GM18511 (cell line): Measurements from ENCODE around the gene MAD1L1.

Experiments
- ATAC-seq: cut with Tn5 transposase; IDR thresholded peaks from one replicate; pipeline ENCODE4 v1.9.1; 2021; ENCODE audit warnings: mild to moderate bottlenecking, moderate library complexity; ENCODE audit not compliant: unreplicated experiment

Gene MAD1L1

DNA sequence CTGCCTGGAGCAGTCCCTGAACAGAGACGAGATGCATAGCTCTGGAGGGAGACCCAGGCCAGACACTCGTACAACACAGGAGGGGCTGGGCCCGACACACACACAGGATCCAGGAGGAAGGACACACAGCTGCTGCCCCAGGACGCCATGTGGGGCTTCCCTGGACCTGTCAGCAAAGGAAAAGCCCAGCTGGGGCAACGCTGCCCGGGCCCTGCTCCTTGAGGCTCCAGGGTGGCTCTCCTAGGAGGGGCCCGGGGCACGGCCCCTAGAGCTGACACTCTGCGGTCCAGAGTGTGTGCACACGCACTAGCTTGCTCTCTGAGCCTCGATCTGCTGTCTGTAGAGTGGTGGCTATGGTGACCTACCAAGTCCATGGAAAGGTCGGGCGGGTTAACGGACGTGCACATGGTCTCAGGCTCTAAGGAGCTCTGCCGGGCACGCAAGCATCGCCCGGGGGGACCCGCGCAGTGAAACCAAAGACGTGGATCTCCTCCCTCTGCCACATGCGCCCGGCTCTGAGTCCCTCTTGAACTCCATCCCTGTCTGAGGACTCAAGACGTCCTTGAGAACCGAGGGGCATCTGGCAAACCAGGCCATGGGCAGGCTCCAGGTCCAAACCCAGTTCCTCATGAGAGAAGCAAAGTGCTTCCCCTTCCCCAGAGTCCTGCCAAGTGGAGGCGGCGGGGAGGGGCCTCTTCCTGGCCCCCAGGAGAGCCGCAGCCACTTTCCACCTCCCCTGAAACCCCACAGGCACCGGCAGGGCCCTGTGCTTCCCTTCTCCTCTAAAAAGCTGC, 283.7 kb downstream of the MAD1L1 start:
- ATAC-seq = no peak

DNA sequence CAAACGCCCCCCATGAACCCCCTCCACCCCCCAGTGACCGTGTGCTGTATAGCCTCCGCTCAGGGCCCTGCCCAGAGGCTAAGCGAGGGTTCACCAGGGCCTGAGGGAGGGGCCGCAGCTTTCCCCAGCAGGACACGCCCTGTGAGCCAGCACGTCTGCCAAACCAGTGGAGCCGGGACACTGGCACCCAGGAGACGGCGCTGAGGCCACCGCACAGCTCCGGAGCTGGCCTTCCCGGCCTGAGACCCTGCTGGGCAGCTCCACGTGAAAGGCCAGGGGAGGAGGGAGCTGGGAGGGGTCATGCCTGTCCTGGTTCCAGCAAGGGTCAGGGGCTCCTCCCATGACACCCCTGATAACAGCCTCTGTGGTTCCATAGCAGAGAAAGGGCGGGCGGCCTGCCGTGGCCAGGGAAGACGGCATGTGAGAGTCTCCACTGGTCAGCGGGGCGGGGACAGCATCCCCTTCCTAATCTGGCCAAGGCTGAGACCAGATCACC, 284.4 kb downstream of the MAD1L1 start:
- no peak for ATAC-seq

DNA sequence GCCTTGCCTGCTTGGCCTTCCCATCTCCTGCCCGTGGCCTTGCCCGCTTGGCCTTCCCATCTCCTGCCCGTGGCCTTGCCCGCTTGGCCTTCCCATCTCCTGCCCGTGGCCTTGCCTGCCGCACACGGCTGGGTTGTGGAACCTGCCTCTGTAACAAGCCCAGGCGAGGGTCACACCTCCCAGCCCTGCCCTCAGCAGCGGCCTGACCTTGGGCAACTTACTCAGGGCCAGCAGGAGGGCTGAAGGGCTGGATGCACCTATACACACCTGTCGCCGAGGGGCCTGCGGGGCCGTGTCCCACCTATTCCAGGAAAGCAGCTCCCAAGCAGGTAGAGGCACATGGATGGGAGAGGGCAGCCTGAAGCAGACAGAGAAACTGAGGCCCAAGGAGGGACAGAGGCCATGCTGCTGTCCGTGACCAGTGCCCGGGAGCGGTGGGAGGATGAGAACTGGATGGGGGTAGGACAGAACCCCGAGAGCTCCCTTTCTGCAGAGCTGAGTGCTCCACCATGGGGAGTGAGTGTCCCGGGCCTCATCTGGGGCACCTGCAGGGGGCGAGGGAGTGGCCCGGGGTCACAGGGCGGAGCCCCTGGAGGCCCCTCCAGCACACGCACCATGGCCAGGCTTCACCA, 285.0 kb downstream of the MAD1L1 start:
- no peak for ATAC-seq

DNA sequence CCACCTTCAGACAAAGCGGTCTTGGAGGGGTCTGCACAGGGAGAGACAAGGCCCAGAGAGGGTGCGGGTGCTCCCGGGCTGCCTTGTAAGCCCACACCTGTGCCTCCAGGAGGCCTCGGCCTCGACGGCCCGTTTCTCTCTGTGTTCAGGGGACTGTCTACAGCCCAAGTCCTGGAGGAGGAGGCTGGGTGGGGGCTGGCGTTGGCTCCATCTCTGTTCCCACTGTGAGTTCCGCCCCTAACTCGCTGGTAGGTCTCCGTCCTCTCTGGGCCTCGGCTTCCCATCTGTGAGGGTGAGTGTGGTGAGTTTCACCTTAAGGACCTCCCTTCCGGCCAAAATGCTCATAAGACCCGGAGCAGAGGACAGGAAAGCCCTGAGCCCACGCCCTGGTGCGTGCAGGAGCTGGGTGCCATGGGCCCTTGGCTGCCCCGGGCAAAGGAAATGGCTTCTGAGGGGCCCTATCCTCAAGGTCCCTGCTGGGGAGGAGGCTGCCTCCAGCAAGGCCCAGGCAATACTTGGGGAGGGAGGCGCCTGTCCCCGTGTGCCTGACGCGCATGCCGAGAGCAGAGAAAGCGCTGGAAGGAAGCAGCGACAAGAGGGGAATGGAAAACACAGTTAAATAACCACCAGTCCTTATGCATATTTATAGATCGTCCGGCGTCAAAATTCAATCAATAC, 285.8 kb downstream of the MAD1L1 start:
- ATAC-seq = no peak

DNA sequence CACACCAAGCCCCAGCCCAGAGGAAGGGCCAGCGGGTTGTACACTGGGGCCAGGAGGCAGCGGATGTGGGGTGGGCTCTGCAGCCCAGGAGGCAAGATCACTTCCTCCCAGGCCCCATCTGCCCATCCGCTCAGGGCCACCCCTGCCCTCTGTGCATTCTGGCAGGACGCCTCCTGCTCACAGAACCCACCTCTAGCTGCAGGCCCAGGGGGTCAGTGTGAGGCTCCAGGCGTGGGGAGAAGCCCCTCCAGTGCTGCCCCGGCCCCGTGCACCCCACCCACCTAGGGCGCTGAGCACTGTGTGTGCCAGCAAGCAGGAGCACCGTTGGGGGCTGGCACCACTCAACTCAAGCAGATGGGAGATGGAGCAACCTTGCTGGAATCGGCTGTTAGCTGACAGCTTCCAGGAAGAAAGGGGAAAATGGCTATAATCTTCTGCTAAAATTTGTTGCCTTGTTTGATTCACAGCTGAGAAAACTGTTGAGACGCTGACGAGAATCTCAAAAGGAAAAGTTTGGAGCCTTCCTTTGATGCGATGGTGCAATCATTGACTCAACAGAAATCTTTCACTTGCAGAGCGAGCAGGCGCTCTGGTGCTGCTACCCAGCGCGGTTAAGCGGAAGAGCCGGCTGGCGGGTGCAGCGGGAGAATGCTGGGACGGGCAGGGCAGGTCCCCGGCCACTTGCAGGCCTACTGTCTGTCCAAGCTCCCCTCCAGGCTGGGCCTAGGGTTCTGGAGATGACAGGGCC, 286.5 kb downstream of the MAD1L1 start:
- ATAC-seq = no peak

DNA sequence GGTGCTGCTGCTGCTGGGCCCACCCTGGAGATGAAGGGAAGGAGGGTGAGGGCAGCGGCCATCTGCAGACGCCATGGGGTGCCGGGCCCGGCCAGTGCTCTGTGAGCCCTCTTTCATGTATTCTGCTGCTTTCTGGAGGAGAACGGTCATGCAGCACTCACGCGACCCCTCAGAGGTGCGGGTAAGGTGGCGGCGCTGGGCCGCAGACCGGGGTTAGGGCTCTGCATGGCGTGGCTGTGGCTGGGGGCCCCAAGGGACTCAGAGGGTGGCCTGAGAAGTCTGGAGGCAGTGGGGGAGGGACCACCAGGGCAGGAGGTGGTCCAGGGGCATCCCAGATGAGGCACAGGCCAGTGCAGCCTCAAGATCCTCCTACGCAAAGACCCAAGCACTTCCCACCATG, 287.2 kb downstream of the MAD1L1 start:
- ATAC-seq = no peak

DNA sequence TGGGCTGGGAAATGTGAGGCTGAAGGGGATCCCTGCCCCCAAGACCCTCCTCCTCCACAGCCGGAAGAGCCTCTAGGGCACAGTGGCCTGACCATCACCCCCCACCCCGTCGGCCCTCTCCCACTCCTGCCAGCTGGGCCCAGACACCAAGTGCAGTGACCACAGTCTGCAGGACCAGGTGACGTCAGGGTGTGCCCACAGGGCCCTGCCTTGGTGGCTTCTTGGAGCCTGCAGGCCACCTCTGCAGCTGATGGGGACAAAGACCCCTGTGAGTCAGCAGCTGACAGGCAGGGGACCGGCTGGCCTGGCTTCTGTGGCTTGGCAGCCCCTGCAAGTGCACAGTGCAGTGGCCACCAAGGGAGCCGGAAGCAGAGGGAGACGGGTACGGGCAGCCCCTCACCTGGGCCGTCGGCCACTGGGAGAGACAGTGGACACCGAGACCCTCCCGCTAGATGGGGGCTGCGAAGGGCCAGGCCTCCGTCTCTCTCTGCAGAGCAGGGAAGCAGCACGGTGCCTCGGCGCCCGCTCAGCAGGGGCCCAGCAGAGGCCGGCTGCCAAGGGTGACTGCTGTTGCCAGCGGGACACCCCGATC, 288.0 kb downstream of the MAD1L1 start:
- no peak for ATAC-seq

DNA sequence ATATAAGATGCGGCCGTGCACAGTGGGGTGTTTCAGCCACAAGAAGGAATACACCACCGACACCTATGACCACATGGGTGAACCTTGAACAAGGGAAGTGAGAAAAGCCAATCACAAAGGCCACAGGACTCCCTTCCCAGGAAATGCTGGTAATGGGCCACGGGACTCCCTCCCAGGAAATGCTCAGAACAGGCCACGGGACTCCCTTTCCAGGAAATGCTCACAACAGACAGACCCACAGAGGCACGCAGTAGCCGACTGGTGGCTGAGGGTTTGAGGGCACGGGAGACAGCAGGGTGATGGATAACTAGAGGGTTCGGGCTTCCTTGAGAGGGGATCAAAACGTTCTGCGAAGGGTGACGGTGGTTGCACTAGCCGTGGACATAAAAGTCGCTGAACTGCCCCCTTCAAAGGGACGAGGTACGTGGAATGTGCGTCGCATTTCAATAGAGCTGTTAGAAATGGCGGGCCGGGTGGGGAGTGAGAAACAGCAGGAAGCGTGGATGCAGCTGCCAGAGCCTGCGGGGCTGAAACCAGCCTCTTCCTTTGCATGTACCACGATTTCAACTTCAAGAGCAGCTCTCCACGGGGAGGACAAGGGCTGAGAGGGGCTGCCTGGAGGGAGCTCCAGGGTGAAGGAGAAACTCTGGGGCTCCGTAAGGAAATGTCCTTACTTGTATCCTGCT, 288.7 kb downstream of the MAD1L1 start:
- no peak for ATAC-seq

DNA sequence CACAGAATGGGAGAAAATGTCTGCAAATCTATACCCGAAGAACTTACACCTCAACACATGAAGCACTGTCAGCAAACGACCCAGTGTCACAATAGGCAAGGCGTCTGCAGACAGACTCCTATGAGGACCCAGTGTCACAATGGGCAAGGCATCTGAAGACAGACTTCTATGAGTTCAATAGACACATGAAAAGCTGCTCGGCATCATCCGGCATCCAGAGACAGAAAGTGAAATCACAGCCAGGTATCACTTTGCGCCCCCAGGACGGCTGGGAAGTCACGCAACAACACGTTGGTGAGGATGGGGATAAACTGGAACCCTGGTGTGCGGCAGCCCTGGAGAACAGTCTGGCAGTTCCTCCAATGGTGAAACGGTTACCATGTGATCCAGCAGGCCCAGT, 289.4 kb downstream of the MAD1L1 start:
- ATAC-seq = no peak

DNA sequence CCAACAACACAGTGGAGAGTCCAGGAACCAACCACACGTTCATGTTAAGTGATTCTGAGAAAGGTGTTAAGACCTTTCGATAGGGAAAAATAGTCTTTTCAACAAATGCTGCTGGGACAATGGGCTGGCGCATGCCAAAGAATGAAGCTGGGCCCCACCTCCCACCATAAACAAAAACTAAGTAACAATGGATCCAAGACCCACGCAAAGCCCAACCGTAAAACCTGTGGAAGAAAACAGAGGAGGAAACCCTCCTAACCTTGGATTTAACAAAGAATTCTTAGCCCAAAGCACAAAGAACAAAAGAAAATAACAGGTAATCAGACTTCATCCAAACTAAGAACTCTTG, 289.8 kb downstream of the MAD1L1 start:
- no peak for ATAC-seq

DNA sequence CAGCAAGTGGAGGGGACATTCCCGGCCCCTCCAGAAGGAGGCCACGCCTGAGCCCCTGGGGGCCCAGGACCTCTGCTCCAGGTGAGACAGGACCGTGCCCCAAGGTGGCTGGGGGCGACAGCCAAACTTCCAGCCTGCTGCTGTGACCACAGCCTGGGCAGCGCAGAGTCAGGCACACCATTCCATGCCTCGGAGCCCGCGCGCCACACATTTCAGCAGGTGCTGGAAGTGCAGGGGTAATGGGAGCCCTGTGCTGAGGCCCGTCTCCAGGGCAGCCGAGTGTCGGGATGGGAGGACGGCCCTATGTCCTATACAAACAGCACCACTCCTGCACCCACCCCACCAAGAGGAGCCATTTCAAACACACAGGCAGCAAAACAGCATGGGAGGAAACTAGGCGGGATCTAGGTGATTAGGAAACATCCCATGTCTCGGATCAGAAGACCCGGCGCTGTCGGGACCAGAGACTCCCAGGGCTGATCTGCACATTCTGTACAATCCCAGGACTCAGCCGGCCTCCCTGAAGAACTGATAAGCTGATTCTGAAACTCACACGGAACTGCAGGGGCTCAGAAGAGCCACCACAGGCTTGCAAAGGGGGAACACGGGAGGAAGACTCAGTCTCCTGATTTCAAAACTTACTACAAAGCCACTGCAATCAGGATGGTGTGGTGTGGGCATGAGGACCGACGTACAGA, 290.4 kb downstream of the MAD1L1 start:
- no peak for ATAC-seq

DNA sequence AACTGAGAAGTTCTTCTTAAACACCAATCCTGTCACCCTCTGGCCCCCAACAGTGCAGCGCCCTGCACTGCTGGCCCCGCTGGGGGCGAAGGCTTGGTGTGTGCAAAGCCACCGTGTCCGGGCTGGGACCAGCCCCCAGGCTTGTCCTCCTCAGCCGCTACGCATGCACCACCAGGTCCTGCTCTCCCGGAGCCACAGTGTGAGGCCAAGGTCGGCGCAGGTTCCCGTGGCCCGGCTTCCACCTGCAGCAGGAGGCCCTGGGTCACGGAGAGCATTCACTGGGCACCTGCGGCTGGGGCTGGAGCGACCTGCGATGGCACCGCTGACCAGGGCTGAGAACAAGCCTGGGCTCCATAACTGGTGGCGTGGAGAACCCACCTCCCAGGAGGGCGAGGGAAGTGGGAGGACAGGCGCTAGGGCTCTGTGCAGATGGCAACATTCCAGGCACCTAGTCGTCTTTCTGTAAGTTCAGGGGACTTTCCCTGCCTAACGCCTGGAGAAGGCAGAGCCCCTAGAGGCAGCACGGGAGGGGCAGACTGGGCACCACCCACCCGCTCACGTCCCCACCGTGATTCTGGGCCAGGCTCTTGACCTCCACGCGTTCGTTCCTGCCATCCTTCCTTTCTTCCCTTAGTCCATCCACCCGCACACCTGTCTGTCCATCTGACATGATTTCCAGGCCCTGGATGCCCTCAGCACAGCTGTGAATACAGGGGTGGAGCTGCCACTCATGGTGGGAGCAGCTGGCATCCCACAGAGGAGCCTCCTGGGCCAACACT, 291.1 kb downstream of the MAD1L1 start:
- no peak for ATAC-seq

DNA sequence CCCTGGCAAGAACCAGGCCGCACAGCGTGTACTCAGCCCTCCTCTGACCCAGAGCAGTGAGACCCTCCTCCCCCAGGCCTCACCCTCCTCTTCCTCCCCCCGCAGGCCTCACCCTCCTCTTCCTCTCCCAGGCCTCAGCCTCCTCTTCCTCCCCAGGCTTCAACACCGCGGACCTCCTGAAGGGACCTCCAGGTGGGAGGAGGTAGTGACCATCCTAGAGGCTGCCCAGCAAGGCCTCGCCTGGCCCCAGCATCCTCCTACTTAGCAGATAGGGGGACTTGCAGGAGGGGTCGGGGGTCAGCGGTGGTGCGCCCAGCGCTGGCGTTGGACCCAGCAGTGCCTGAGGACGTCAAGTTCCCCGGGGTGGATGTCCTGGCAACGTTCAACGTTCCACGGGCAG, 291.9 kb downstream of the MAD1L1 start:
- ATAC-seq = peak; percentile 26

DNA sequence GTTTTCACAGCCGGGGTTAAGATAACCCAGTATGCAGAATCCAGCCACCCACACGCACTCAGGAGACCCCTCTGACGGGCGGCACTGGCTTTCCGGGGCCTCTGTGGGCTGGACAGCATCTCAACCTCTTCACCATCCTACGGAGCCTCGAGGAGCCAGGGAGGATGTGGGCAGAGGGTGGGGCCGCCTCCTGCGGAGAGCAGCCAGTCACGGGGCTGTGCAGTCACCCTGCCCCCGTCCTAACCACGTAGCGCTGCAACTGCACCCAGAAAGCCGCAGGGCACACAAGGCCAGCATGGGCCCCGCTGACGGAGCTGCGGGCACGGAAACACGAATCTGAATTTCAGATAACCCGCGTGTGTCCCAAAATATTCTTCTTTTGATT, 292.4 kb downstream of the MAD1L1 start:
- peak; percentile 95 for ATAC-seq

DNA sequence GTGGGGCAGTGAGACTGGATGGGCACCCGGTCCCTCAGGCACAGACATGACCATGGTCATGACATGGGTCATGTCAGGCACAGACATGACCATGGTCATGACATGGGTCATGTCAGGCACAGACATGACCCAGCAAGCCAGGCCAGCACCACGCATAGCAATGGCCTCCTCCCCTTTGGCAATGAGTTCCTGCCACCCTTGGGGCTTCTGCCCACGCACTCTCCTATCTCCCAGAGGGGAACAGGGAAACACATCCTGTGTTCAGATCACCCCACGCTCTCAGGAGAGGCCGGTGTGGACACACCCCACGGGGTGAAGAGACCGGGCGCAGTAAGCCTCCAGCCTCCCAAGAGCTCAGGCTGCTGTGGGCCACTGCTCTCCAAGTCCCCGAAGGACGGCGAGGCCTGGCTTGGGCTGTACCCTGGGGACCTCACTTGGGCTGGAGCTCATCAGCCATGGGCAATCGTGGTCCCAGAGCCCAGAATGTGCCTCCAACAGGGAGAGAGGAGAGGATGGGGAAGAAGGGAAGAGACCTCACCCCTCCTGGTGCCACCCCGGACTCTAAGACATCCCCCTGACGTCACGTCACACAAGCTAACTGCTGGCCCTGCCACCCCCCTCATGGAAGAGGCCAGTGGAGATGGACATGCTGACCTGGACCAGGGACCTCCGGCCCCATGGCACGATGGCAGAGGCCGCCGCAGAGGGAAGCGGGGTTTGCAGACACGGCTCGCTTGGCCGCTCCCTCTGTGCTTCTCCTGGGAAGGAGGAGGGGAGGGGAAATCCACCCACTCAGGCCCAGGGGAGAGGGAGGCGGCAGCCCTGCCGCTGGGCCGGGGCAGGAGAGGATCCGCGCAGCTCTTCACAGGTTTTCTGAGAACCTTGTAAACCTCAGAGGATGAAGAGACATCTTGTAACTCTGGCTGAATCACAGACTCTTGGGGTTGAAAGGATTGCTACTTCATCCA, 293.0 kb downstream of the MAD1L1 start:
- peak; percentile 36 for ATAC-seq

DNA sequence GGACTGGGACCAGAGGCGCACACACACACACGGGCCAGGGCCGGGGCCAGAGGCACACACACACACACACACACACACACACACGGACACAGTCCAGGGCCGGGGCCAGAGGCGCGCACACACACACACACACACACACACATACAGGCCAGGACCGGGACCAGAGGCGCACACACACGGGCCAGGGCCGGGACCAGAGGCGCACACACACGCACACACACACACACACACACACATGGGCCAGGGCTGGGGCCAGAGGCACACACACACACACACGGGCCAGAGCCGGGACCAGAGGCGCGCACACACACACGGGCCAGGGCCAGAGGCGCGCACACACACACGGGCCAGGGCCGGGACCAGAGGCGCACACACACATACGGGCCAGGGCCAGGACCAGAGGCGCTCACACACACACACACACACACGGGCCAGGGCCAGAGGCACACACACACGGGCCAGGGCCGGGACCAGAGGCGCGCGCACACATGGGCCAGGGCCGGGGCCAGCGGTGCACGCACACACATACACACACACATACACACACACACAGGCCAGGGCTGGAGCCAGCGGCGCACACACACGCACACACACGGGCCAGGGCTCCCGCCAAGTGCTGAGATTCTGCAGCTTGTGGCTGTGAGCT, 293.8 kb downstream of the MAD1L1 start:
- no peak for ATAC-seq

DNA sequence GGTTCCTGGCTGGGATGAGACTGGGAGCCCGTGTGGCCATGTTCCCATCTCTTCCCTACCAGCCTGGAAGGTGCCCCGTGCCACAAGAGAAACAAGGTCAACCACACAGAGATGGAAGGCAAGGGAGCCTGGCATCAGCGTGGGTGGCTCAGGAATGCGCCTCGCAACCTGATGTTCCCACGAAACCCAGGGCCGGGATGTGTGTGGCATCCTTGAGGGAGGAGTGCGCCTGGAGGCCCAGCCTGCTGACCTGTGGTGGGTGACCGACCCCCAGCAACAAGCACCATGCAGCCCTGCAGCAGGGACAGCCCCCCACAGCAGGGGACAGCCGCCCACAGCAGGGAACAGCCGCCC, 295.5 kb downstream of the MAD1L1 start:
- no peak for ATAC-seq
